AG20443 (cell line): Measurements from ENCODE around the gene ANKZF1.
A peak's percentile ranks its signal among the peaks of the same experiment; 100 is the strongest.

ENCODE experiments used
- DNase-seq: peaks from one replicate; pipeline ENCODE4 v3.0.0; 2012; ENCODE audit warnings: low spot score, mixed read lengths

The ANKZF1 gene

GRCh38 chr2:219282943-219283581 lies 53.5 kb downstream of the ANKZF1 start:
- no peak for DNase-seq

- DNase-seq: no peak
These were observed 55.1 kb downstream of the ANKZF1 start for GRCh38 chr2:219284501-219285372.

GRCh38 chr2:219285373-219285735 lies 55.7 kb downstream of the ANKZF1 start:
- no peak for DNase-seq

- peak; percentile 77 for DNase-seq
These were observed 56.4 kb downstream of the ANKZF1 start for GRCh38 chr2:219285894-219286425.
